GM12878 (cell line): ENCODE results near the gene GABBR2. TPM values are rescaled to one million over a fixed set of nuclear protein-coding genes. Genes with fewer than 3 reads are reported as not detected.

Experiments used
- ATAC-seq: fragments of 200-7000 bp; cut with Tn5 transposase; 3 replicates; pipeline ENCODE4 v1.9.1; 2020; ENCODE audit warnings: mild to moderate bottlenecking, moderate library complexity
- BruUV-seq: library from RNA; stranded (reverse); fragments of 400-500 nt; replicated peaks from 2 replicates; lab custom pipeline; 2021; lab: Mats Ljungman, UMichigan
- CTCF ChIA-PET: fragments of 300-600 bp; sonication (Branson Sonifier 250); formaldehyde crosslinking; extraction: SDS; loops from one replicate; lab custom pipeline; 2021; ENCODE audit warnings: inconsistent platforms; lab: Yijun Ruan, JAX
- POLR2A ChIA-PET: fragments of 350-600 bp; formaldehyde crosslinking; extraction: SDS; loops from one replicate; lab custom pipeline; 2021; ENCODE audit warnings: inconsistent platforms; lab: Charles Lee
- RAD21 ChIA-PET: fragments of 300-600 bp; sonication (Branson Sonifier 250); formaldehyde crosslinking; loops from one replicate; lab custom pipeline; 2023; ENCODE audit warnings: antibody characterized with exemption; ENCODE audit not compliant: unreplicated experiment; lab: Charles Lee
- SMC1A ChIA-PET: fragments of 300-600 bp; sonication (Branson Sonifier 250); formaldehyde crosslinking; loops from one replicate; lab custom pipeline; 2023; ENCODE audit not compliant: unreplicated experiment, uncharacterized antibody; lab: Charles Lee
- DNase-seq: peaks from one replicate; pipeline ENCODE4 v3.0.0-alpha.2; 2011; ENCODE audit warnings: low read depth, low spot score
- FAIRE-seq: peaks from 3 replicates; lab custom pipeline; 2011; peaks lifted over from hg19 to GRCh38; lab: Jason Lieb, UNC
- H2AFZ ChIP-seq: 2 replicates; pipeline ENCODE4 v1.6.0; 2011; ENCODE audit warnings: low read depth, low read length, control low read depth; ENCODE audit not compliant: control insufficient read depth
- H3K27ac ChIP-seq: 2 replicates; pipeline ENCODE4 v1.5.1; 2011; ENCODE audit warnings: control low read depth; ENCODE audit not compliant: control insufficient read depth, insufficient read depth
- H3K27me3 ChIP-seq, 2 experiments: replicated peaks in 1 of 2; 2 replicates each; pipeline versions ENCODE4 v1.6.0 to v1.6.1; 2011; ENCODE audit warnings: low read length in 1 of 2; ENCODE audit not compliant: control insufficient read depth in 2 of 2, insufficient read depth in 2 of 2
- H3K36me3 ChIP-seq, 2 experiments: 2 replicates each; pipeline ENCODE4 v1.5.1; 2011; ENCODE audit warnings: low read length in 1 of 2; ENCODE audit not compliant: control insufficient read depth in 2 of 2, insufficient read depth in 2 of 2
- H3K4me1 ChIP-seq: 2 replicates; pipeline ENCODE4 v1.6.1; 2011; ENCODE audit warnings: mild to moderate bottlenecking, low read length, moderate library complexity, mixed read lengths; ENCODE audit not compliant: control insufficient read depth, insufficient read depth
- H3K4me2 ChIP-seq: 2 replicates; pipeline ENCODE4 v1.6.0; 2011; ENCODE audit warnings: control low read depth; ENCODE audit not compliant: control insufficient read depth, insufficient read depth
- H3K4me3 ChIP-seq: fragments of 200-600 bp; sonication (generic); 2 replicates; pipeline ENCODE4 v1.5.1; 2016
- H3K79me2 ChIP-seq: 2 replicates; pipeline ENCODE4 v1.6.0; 2011; ENCODE audit warnings: low read length; ENCODE audit not compliant: control insufficient read depth, insufficient read depth
- H3K9ac ChIP-seq: 2 replicates; pipeline ENCODE4 v1.8.0; 2011; ENCODE audit warnings: low read length, control low read depth, mixed read lengths; ENCODE audit not compliant: control insufficient read depth, insufficient read depth
- H3K9me3 ChIP-seq: replicated peaks from 3 replicates; pipeline ENCODE4 v1.5.1; 2011; ENCODE audit warnings: mild to moderate bottlenecking, low read length; ENCODE audit not compliant: control insufficient read depth, insufficient read depth
- H4K20me1 ChIP-seq: 2 replicates; pipeline ENCODE4 v1.6.0; 2011; ENCODE audit not compliant: control insufficient read depth, insufficient read depth
- BACH1 ChIP-seq: fragments of 450-650 bp; IDR thresholded peaks from 2 replicates; pipeline ENCODE4 v1.6.1; 2017; ENCODE audit warnings: mild to moderate bottlenecking, borderline replicate concordance
- CREB1 ChIP-seq: IDR thresholded peaks from 2 replicates; pipeline ENCODE4 v1.6.1; 2012; ENCODE audit warnings: low read depth, mild to moderate bottlenecking, inconsistent platforms
- MTA3 ChIP-seq: IDR thresholded peaks from 2 replicates; pipeline ENCODE4 v1.6.1; 2012; ENCODE audit warnings: low read length, inconsistent platforms, borderline replicate concordance
- NBN ChIP-seq: fragments of 450-650 bp; IDR thresholded peaks from 2 replicates; pipeline ENCODE4 v1.6.1; 2016
- NFYA ChIP-seq: IDR thresholded peaks from 2 replicates; pipeline ENCODE4 v1.6.1; 2011; ENCODE audit warnings: low read depth, mild to moderate bottlenecking, low read length, improper control_type of control experiment, borderline replicate concordance
- NKRF ChIP-seq: fragments of 450-650 bp; conservative IDR thresholded peaks from 2 replicates; pipeline ENCODE4 v1.6.1; 2017; ENCODE audit warnings: mild to moderate bottlenecking, moderate library complexity
- SIX5 ChIP-seq: IDR thresholded peaks from 2 replicates; pipeline ENCODE4 v1.6.1; 2011; ENCODE audit warnings: mild to moderate bottlenecking, low read depth, low read length, moderate library complexity; ENCODE audit not compliant: severe bottlenecking
- SREBF1 ChIP-seq: IDR thresholded peaks from 2 replicates; pipeline ENCODE4 v1.6.1; 2012; ENCODE audit warnings: mild to moderate bottlenecking, low read length
- TCF3 ChIP-seq: IDR thresholded peaks from 2 replicates; pipeline ENCODE4 v1.6.1; 2012; ENCODE audit warnings: low read depth, mild to moderate bottlenecking, low read length, borderline replicate concordance; ENCODE audit not compliant: insufficient read depth
- ZNF274 ChIP-seq: IDR thresholded peaks from one replicate; pipeline ENCODE4 v1.8.0; 2011; ENCODE audit not compliant: insufficient read length, insufficient read depth
- WGBS: methylation state at CpG from one replicate; pipeline ENCODE4 v1.1.6; 2016; ENCODE audit warnings: low lambda C conversion rate; ENCODE audit not compliant: insufficient replicate concordance, insufficient coverage; ENCODE audit errors: missing lambda C conversion rate; 5-methylcytosine and 5-hydroxymethylcytosine counted together
- in situ Hi-C: fragments of 300-500 bp; cut with MboI; formaldehyde crosslinking; loops from 9 replicates; pipeline ENCODE4 v1.14.3; 2018; ENCODE audit warnings: mixed read lengths
- intact Hi-C: fragments of 100-400 bp; cut with micrococcal nuclease; formaldehyde crosslinking; loops from one replicate; pipeline ENCODE4 v1.14.2; 2022; ENCODE audit not compliant: unreplicated experiment
- polyA plus RNA-seq, 11 experiments: library from polyadenylated mRNA; depleted of rRNA in 4 of 11; unstranded in 6 of 11; stranded (reverse) in 5 of 11; fragments of >200 nt; fragmentation: Nextera tagmentation in 4 of 11; fragmentation: Illumina TruSeq in 1 of 11; extraction: Ambion mirVana in 4 of 11; extraction: Trizol in 1 of 11; gene quantifications; 1 replicate in 1 of 11; 2 replicates in 10 of 11; pipeline versions ENCODE4 v1.2.1 to v1.2.3, GENCODE V29; 2011 to 2016; ENCODE audit warnings: inconsistent platforms in 2 of 11, missing spikeins in 2 of 11, low read depth in 1 of 11
- total RNA-seq, 4 experiments: library from RNA; depleted of rRNA in 3 of 4; stranded (reverse); fragments of >200 nt in 3 of 4; fragmentation: Illumina TruSeq in 1 of 4; extraction: Trizol in 1 of 4; gene quantifications; 2 replicates each; pipeline versions ENCODE4 v1.2.1 to v1.2.3, GENCODE V29; 2013 to 2021
- TF ChIP-seq, protein P1 (sequence below): fragments of 450-650 bp; formaldehyde crosslinking; IDR thresholded peaks from 2 replicates; pipeline ENCODE4 v1.4.0; 2020; ENCODE audit warnings: mild to moderate bottlenecking, moderate library complexity
- TF ChIP-seq, protein P2 (sequence below): IDR thresholded peaks from 2 replicates; pipeline ENCODE4 v1.6.1; 2012; ENCODE audit warnings: improper control_type of control experiment, low read depth, low read length; ENCODE audit not compliant: insufficient replicate concordance

GABBR2 gene
- total and polyA plus RNA-seq, 10 of the 15 experiments (the other 5 are each of a cell fraction or from before 2014, with no cell fraction given), result 0.02 to 2.2 (median 0.06) TPM; not detected in 2

DNA sequence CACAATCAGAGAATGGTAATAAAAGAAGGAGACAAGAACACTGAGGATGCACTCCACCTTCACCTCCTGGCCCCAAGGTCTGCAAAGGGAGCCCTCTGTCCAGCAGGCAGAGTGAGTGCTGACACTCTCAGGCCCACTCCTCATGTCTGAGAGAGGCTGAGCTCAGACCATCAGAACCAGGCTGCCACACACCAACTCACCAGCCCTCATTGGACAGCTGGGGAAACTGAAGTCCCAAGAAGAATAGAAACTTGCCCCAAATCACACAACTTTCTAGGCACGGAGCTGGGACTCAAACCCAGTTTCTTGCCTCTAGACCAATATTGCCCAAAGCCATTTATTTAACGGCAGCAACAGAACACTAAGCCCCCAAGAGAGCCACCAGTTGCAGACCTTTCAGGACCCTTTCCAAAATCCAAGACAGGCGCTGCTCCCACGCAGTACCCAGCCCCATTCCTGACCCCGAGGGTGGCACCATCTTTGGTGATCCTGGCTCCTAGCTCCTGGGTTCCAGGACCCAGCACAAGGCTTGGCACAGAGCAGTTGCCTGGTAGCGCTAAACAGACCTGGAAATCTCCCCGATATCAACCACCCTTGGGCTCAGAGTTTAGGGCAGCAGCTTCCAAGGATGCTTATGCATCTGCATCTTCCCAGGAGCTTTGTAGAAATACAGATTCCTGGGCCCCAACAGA is 192.4 kb downstream of the GABBR2 start:
- DNase-seq (no peak), FAIRE-seq (no peak), ATAC-seq (no peak)
- Histone ChIP-seq H3K4me3 (no peak overlapping the region), H3K4me1 (no peaks in the 10 kb centered on the region), H4K20me1 (no peaks in the 10 kb centered on the region), H3K4me2 (no peak overlapping the region), H3K79me2 (no peaks in the 10 kb centered on the region), H3K36me3 (no peaks in the 10 kb centered on the region), H3K9ac (no peak overlapping the region), H3K9me3 (no peaks in the 10 kb centered on the region), H3K27ac (no peak overlapping the region), H2AFZ (no peak overlapping the region), H3K27me3 (no peaks in the 10 kb centered on the region; a peak in 2 of 4 replicates)
- WGBS, result 24% methylated on average over 7 of the region's 7 CpGs
- in situ Hi-C loops, result no loop called here
- ChIA-PET POLR2A (no interaction called here), RAD21 (no interaction called here), SMC1A (interaction anchor here (1.0 kb wide), 1 partner anchor 18 kb away, joined by 3 read pairs; no protein-coding TSS in a partner anchor), CTCF (no interaction called here)
- no TSS peak for BruUV-seq
- intact Hi-C loops, result no loop called here
- TF ChIP-seq, protein P1, sequence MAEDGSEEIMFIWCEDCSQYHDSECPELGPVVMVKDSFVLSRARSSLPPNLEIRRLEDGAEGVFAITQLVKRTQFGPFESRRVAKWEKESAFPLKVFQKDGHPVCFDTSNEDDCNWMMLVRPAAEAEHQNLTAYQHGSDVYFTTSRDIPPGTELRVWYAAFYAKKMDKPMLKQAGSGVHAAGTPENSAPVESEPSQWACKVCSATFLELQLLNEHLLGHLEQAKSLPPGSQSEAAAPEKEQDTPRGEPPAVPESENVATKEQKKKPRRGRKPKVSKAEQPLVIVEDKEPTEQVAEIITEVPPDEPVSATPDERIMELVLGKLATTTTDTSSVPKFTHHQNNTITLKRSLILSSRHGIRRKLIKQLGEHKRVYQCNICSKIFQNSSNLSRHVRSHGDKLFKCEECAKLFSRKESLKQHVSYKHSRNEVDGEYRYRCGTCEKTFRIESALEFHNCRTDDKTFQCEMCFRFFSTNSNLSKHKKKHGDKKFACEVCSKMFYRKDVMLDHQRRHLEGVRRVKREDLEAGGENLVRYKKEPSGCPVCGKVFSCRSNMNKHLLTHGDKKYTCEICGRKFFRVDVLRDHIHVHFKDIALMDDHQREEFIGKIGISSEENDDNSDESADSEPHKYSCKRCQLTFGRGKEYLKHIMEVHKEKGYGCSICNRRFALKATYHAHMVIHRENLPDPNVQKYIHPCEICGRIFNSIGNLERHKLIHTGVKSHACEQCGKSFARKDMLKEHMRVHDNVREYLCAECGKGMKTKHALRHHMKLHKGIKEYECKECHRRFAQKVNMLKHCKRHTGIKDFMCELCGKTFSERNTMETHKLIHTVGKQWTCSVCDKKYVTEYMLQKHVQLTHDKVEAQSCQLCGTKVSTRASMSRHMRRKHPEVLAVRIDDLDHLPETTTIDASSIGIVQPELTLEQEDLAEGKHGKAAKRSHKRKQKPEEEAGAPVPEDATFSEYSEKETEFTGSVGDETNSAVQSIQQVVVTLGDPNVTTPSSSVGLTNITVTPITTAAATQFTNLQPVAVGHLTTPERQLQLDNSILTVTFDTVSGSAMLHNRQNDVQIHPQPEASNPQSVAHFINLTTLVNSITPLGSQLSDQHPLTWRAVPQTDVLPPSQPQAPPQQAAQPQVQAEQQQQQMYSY (CRISPR knock-in tag), result no peak
- no peak for TF ChIP-seq NFYA
- TF ChIP-seq SREBF1, result no peak
- no peak for TF ChIP-seq NBN
- TF ChIP-seq CREB1, result no peak
- TF ChIP-seq SIX5, result no peak
- TF ChIP-seq ZNF274, result no peak
- no peak for TF ChIP-seq TCF3
- no peak for TF ChIP-seq BACH1
- no peak for TF ChIP-seq MTA3
- TF ChIP-seq, protein P2, sequence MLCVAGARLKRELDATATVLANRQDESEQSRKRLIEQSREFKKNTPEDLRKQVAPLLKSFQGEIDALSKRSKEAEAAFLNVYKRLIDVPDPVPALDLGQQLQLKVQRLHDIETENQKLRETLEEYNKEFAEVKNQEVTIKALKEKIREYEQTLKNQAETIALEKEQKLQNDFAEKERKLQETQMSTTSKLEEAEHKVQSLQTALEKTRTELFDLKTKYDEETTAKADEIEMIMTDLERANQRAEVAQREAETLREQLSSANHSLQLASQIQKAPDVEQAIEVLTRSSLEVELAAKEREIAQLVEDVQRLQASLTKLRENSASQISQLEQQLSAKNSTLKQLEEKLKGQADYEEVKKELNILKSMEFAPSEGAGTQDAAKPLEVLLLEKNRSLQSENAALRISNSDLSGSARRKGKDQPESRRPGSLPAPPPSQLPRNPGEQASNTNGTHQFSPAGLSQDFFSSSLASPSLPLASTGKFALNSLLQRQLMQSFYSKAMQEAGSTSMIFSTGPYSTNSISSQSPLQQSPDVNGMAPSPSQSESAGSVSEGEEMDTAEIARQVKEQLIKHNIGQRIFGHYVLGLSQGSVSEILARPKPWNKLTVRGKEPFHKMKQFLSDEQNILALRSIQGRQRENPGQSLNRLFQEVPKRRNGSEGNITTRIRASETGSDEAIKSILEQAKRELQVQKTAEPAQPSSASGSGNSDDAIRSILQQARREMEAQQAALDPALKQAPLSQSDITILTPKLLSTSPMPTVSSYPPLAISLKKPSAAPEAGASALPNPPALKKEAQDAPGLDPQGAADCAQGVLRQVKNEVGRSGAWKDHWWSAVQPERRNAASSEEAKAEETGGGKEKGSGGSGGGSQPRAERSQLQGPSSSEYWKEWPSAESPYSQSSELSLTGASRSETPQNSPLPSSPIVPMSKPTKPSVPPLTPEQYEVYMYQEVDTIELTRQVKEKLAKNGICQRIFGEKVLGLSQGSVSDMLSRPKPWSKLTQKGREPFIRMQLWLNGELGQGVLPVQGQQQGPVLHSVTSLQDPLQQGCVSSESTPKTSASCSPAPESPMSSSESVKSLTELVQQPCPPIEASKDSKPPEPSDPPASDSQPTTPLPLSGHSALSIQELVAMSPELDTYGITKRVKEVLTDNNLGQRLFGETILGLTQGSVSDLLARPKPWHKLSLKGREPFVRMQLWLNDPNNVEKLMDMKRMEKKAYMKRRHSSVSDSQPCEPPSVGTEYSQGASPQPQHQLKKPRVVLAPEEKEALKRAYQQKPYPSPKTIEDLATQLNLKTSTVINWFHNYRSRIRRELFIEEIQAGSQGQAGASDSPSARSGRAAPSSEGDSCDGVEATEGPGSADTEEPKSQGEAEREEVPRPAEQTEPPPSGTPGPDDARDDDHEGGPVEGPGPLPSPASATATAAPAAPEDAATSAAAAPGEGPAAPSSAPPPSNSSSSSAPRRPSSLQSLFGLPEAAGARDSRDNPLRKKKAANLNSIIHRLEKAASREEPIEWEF, result no peak
- TF ChIP-seq NKRF, result no peak
